Left lung (tissue), 10 donors: Measurements from ENCODE around the gene TSPEAR. TPM values are rescaled to one million over a fixed set of nuclear protein-coding genes. Genes with fewer than 3 reads are reported as not detected.

ENCODE experiments used
- ATAC-seq: fragments of 200-7000 bp; cut with Tn5 transposase; one replicate; pipeline ENCODE4 v1.9.1; 2020; ENCODE audit warnings: moderate library complexity
- DNase-seq, 4 donors: peaks; one replicate each; pipeline ENCODE4 v3.0.0-alpha.2; 2013 to 2020
- H3K27ac ChIP-seq, 2 donors: fragments of 200-600 bp; sonication (generic) in 1 of 2; one replicate each; pipeline versions ENCODE4 v1.5.0 to v1.8.0; 2020 to 2021
- H3K27me3 ChIP-seq, 2 donors: fragments of 200-600 bp; sonication (generic) in 1 of 2; one replicate each; pipeline versions ENCODE4 v1.5.0 to v1.8.0; 2020 to 2021
- H3K36me3 ChIP-seq, 2 donors: fragments of 200-600 bp; sonication (generic) in 1 of 2; one replicate each; pipeline versions ENCODE4 v1.5.0 to v1.8.0; 2020 to 2021
- H3K4me1 ChIP-seq, 2 donors: fragments of 200-600 bp; one replicate each; pipeline ENCODE4 v1.8.0; 2021
- H3K4me3 ChIP-seq, 2 donors: fragments of 200-600 bp; sonication (generic) in 1 of 2; one replicate each; pipeline versions ENCODE4 v1.5.0 to v1.8.0; 2020 to 2021; ENCODE audit warnings: mild to moderate bottlenecking in 1 of 2
- H3K9me3 ChIP-seq, 2 donors: fragments of 200-600 bp; sonication (generic) in 1 of 2; one replicate each; pipeline versions ENCODE4 v1.5.0 to v1.8.0; 2020 to 2021
- intact Hi-C, 2 donors: fragments of 100-400 bp; cut with DNase I; formaldehyde crosslinking; loops; one replicate each; pipeline versions ENCODE4 v1.11.2 to v1.14.2; 2022
- polyA plus RNA-seq, 6 donors: library from polyadenylated mRNA; unstranded; fragments of 120-200 nt; gene quantifications; one replicate each; pipeline ENCODE4 v1.2.1, GENCODE V29; 2013; ENCODE audit not compliant: insufficient read length in 6 of 6
- total RNA-seq, 2 donors: library from RNA; stranded (reverse); fragmentation: NEBNext Ultra II Directional; extraction: Animal tissue kit (Norgen Biotek cat#: 25700); gene quantifications; one replicate each; pipeline ENCODE4 v1.2.1, GENCODE V29; 2021
- TF ChIP-seq, protein P1 (sequence below), 2 donors: fragments of 200-600 bp; sonication (generic) in 1 of 2; IDR thresholded peaks; one replicate each; pipeline versions ENCODE4 v1.5.0 to v1.8.0; 2021; ENCODE audit warnings: antibody characterized with exemption in 2 of 2
- donor health status: DM: no; HTN: yes; CAD: no.
- donor health status: DM: no; HTN: no; CAD: no.

Gene TSPEAR
- total and polyA plus RNA-seq, 8 donors = 0.10 to 4.7 (median 3.3) TPM

DNA sequence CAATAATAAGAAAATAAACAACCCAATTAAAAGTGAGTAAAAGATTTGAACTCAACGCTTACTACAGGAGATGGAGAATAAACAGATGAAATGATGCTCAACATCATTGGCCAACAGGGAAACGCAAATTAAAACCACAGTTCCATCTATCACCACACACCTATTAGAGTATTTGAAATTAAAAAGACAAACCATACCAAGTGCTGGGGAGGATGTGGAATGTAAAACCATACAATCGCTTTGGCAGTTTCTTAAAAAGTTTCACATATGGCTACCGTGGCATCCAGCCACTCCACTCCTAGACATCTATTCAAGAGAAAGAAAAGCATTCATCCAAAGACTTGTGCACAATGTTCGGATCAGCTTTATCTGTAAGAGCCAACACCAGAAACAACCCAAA, 257.3 kb downstream of the TSPEAR start:
- Histone ChIP-seq H3K27ac (no peak overlapping the region), H3K4me1 (peaks cover 5 to 13% of the 10 kb centered on the region in 2 donors), H3K36me3 (no peaks in the 10 kb centered on the region), H3K27me3 (peaks cover 0 to 47% of the 10 kb centered on the region in 2 donors), H3K4me3 (no peak overlapping the region), H3K9me3 (peaks cover 0 to 3% of the 10 kb centered on the region in 2 donors)
- no peak for DNase-seq
- TF ChIP-seq, protein P1, sequence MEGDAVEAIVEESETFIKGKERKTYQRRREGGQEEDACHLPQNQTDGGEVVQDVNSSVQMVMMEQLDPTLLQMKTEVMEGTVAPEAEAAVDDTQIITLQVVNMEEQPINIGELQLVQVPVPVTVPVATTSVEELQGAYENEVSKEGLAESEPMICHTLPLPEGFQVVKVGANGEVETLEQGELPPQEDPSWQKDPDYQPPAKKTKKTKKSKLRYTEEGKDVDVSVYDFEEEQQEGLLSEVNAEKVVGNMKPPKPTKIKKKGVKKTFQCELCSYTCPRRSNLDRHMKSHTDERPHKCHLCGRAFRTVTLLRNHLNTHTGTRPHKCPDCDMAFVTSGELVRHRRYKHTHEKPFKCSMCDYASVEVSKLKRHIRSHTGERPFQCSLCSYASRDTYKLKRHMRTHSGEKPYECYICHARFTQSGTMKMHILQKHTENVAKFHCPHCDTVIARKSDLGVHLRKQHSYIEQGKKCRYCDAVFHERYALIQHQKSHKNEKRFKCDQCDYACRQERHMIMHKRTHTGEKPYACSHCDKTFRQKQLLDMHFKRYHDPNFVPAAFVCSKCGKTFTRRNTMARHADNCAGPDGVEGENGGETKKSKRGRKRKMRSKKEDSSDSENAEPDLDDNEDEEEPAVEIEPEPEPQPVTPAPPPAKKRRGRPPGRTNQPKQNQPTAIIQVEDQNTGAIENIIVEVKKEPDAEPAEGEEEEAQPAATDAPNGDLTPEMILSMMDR (IDR thresholded peaks at IDR 0.05) = no peak
- no peak for ATAC-seq
- intact Hi-C loops = no loop called here

DNA sequence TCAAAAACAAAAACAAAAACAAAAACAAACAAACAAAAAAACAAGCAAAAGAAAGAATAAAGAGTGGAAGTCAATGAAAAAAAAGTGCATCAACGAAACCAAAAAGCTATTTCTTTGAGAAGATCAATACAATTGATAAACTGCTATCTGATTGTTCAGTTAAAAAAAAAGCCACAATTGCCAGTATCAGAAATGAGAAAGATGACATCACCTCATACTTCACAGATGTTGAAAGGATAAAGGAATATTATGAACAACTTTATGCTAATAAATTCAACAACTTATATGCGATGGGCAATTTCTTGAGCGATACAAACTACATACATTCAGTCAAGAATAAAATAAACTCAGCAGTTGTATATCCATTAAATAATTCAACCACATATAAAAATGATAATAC, 258.3 kb downstream of the TSPEAR start:
- Histone ChIP-seq H3K9me3 (peaks cover 0 to 3% of the 10 kb centered on the region in 2 donors), H3K4me1 (peaks cover 5 to 13% of the 10 kb centered on the region in 2 donors), H3K27me3 (peaks cover 0 to 56% of the 10 kb centered on the region in 2 donors), H3K27ac (no peak overlapping the region), H3K4me3 (no peak overlapping the region), H3K36me3 (no peaks in the 10 kb centered on the region)
- DNase-seq = no peak
- TF ChIP-seq, protein P1 (IDR thresholded peaks at IDR 0.05) = no peak
- ATAC-seq = no peak
- intact Hi-C loops = no loop called here

DNA sequence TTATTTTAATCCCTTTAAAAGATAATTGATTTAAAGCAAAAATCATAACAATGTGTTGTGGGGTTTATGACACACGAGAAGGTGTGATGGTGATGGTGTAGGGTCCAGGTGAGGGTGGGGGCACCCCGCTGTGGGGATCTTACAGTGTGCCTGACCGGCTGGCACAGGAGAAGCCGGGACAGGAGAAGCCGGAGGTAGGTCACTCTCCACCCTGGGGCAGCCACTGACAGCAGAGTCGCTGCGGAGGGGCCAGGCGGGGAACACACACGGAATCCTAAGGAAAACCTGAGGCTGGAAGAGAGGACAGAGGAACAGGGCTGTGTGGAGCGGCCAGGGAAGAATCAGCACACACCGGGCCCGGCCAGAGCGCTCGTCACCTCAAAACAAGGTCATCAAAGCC, 260.4 kb downstream of the TSPEAR start:
- Histone ChIP-seq H3K4me3 (no peak overlapping the region), H3K4me1 (peaks cover under 1 to 7% of the 10 kb centered on the region in 2 donors), H3K36me3 (no peaks in the 10 kb centered on the region), H3K9me3 (peaks cover 0 to 3% of the 10 kb centered on the region in 2 donors), H3K27ac (no peak overlapping the region), H3K27me3 (peaks cover 0 to 67% of the 10 kb centered on the region in 2 donors)
- peak in 1 of 4 donors; percentile 27 for DNase-seq
- no peak for ATAC-seq
- intact Hi-C loops = no loop called here
- TF ChIP-seq, protein P1 (IDR thresholded peaks at IDR 0.05) = no peak

DNA sequence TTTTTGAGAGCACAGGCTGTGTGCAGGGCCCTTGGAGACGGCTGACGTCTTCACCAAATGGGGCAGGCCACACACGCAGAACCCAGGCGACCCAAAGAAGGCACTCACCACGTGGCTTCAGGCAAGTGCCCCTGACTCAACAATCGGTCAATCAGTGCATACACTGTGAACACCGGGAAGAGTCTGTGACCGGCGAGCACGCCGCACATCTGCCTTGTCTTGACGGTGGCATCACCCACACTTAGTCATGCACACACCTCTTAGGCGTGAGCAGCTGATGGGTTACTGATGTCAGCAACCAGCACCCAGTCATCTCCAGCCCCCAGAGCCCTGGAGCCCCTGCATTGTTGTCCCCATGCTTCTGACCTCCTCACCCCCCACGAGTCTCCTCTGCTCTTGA, 261.0 kb downstream of the TSPEAR start:
- DNase-seq = no peak
- TF ChIP-seq, protein P1 (IDR thresholded peaks at IDR 0.05) = no peak
- Histone ChIP-seq H3K9me3 (peaks cover 0 to 3% of the 10 kb centered on the region in 2 donors), H3K4me3 (no peak overlapping the region), H3K27me3 (peaks cover 0 to 65% of the 10 kb centered on the region in 2 donors), H3K36me3 (no peaks in the 10 kb centered on the region), H3K4me1 (peaks cover 0 to 3% of the 10 kb centered on the region in 2 donors), H3K27ac (no peak overlapping the region)
- ATAC-seq = no peak
- intact Hi-C loops = no loop called here

DNA sequence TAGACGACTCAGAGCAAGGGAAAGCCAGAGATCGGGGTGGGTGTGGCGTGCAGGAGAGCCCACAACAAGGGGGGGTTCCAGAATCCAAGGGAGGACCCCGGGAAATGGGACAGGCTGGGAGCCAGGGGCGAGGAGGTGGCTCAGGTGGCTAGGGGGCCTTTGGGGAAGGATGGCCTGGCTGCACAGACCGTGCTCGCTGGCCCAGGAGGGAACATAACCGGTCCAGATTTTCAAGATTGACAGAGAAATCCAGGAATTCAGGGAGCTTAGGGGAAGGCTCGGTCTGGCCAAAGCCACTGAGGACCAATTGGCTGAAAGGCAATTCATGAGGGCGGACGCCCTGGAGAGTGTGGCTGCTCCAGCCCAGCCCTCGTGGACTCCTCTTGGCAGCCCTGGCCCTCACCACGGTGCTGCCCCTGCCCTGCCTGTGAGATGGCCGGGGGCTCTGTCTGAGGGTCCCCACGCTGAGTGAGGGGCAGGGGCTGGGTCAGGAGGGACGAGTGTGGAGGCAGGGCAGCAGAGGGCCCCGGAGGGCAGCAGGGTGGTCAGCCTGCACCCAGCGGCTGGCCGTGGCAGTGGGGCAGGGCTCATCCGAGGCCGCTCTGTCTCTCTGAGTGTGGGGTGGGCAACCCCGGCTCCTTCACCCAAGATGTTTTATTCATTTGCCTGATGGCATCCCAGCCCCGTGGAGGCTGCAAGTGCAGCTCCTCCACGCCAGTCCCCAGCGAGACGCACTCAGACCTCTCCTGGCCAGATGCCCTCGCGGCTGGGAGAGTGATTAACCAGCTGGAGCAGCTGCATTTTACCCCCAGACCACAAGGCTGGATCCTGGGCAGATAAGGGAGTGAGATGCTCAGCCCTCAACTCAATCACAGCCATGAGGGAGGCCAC, 261.7 kb downstream of the TSPEAR start:
- ATAC-seq = no peak
- Histone ChIP-seq H3K27ac (no peak overlapping the region), H3K27me3 (peaks cover 0 to 66% of the 10 kb centered on the region in 2 donors), H3K4me3 (no peak overlapping the region), H3K4me1 (peaks cover 0 to under 1% of the 10 kb centered on the region in 2 donors), H3K36me3 (no peaks in the 10 kb centered on the region), H3K9me3 (peaks cover 0 to 3% of the 10 kb centered on the region in 2 donors)
- TF ChIP-seq, protein P1 (IDR thresholded peaks at IDR 0.05) = no peak
- peak in 2 of 4 donors; percentile 24 to 74 for DNase-seq
- intact Hi-C loops = no loop called here
